DND-41 (cell line): ENCODE results near the gene SLC23A2.

ENCODE experiments used
- ATAC-seq: fragments of 200-7000 bp; cut with Tn5 transposase; 3 replicates; pipeline ENCODE4 v1.9.1; 2021; ENCODE audit warnings: low read depth; ENCODE audit not compliant: insufficient read depth
- DNase-seq: peaks from one replicate; pipeline ENCODE4 v3.0.0-alpha.2; 2020
- H2AFZ ChIP-seq: 2 replicates; pipeline ENCODE4 v1.6.0; 2012; ENCODE audit warnings: low read depth, low read length
- H3K27ac ChIP-seq: 2 replicates; pipeline ENCODE4 v1.5.1; 2012; ENCODE audit warnings: low read length, inconsistent platforms
- H3K27me3 ChIP-seq: fragments of 200-600 bp; sonication (generic); 2 replicates; pipeline ENCODE4 v1.6.0; 2012; ENCODE audit warnings: low read length, mild to moderate bottlenecking, inconsistent platforms; ENCODE audit not compliant: insufficient read depth, poor library complexity
- H3K36me3 ChIP-seq: 2 replicates; pipeline ENCODE4 v1.5.1; 2012; ENCODE audit warnings: low read length, inconsistent platforms; ENCODE audit not compliant: insufficient read depth
- H3K4me1 ChIP-seq: 2 replicates; pipeline ENCODE4 v1.5.1; 2012; ENCODE audit warnings: mild to moderate bottlenecking, low read length; ENCODE audit not compliant: insufficient read depth
- H3K4me2 ChIP-seq: 2 replicates; pipeline ENCODE4 v1.6.0; 2012; ENCODE audit warnings: mild to moderate bottlenecking, moderate library complexity, low read length, inconsistent platforms; ENCODE audit not compliant: insufficient read depth
- H3K4me3 ChIP-seq, 2 experiments: fragments of 200-600 bp in 1 of 2; shearing (Covaris generic) in 1 of 2; 2 replicates each; pipeline ENCODE4 v1.5.1; 2012 to 2016; ENCODE audit warnings: inconsistent platforms in 2 of 2, low read length in 2 of 2, mild to moderate bottlenecking in 2 of 2, low read depth in 1 of 2, moderate library complexity in 1 of 2
- H3K79me2 ChIP-seq: 2 replicates; pipeline ENCODE4 v1.6.0; 2012; ENCODE audit warnings: low read length, inconsistent platforms; ENCODE audit not compliant: insufficient read depth
- H3K9ac ChIP-seq: 2 replicates; pipeline ENCODE4 v1.6.0; 2012; ENCODE audit warnings: low read depth, mild to moderate bottlenecking, inconsistent platforms, low read length, moderate library complexity
- H3K9me3 ChIP-seq: 2 replicates; pipeline ENCODE4 v1.5.1; 2012; ENCODE audit warnings: low read length, moderate library complexity, mild to moderate bottlenecking, inconsistent platforms; ENCODE audit not compliant: insufficient read depth, severe bottlenecking
- H4K20me1 ChIP-seq: 2 replicates; pipeline ENCODE4 v1.6.0; 2012; ENCODE audit warnings: low read length; ENCODE audit not compliant: insufficient read depth
- CTCF ChIP-seq: IDR thresholded peaks from 2 replicates; pipeline ENCODE4 v1.5.1; 2012; ENCODE audit warnings: borderline replicate concordance, low read length, moderate library complexity, mild to moderate bottlenecking; ENCODE audit not compliant: poor library complexity, severe bottlenecking; ENCODE audit errors: extremely low read depth
- EZH2 ChIP-seq: IDR thresholded peaks from 3 replicates; pipeline ENCODE4 v1.6.1; 2012; ENCODE audit warnings: borderline replicate concordance, low read depth, mild to moderate bottlenecking, moderate library complexity, low read length, inconsistent platforms; ENCODE audit not compliant: severe bottlenecking

The SLC23A2 gene

DNA sequence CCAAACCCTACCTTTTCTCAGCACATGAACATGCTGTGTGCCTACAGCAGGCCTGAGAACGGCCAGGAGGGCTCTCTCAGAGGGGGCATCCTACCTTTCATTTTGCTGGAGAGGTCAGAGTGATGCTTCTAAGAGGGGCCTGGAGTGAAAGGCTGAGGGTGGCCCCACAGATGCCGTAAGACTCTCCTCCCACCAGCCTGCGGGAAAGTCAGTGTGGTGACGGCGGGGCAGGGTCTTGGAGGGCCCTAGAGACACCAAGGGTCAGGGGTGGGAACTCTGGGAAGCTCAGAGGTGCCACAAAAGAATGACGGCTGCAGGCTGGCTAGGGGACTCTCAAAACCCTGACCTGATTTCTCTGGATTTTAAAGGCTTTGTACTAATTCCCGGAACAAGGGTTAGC lies 107.6 kb downstream of the SLC23A2 start:
- no peak for ATAC-seq
- TF ChIP-seq EZH2: no peak
- TF ChIP-seq CTCF: no peak
- H3K4me2 ChIP-seq: no peak overlapping the region
- H3K4me1 ChIP-seq: no peaks in the 10 kb centered on the region
- H2AFZ ChIP-seq: no peak overlapping the region
- H3K9me3 ChIP-seq: no peaks in the 10 kb centered on the region
- peaks cover 67% of the 10 kb centered on the region for H3K36me3 ChIP-seq
- H4K20me1 ChIP-seq: peaks cover 34% of the 10 kb centered on the region
- H3K79me2 ChIP-seq: no peaks in the 10 kb centered on the region
- H3K27ac ChIP-seq: no peak overlapping the region
- H3K4me3 ChIP-seq: no peak overlapping the region
- H3K27me3 ChIP-seq: no peaks in the 10 kb centered on the region
- DNase-seq: no peak
- no peak overlapping the region for H3K9ac ChIP-seq

DNA sequence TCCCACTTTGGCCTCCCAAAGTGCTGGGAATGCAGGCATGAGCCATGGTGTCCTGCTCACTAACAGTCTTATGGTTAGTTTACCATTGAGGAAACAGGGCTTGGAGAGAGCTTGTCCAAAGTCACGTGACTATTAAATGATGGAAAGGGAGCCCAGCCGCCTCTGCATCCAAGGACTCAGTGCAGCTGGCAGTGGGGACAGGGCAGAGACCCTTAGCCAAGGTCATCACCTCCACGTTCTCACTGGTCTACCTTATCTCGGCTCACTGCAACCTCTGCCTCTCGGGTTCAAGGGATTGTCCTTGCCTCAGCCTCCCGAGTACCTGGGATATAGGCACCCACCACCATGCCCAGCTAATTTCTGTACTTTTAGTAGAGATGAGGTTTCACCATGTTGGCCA lies 109.3 kb downstream of the SLC23A2 start:
- no peaks in the 10 kb centered on the region for H3K27me3 ChIP-seq
- DNase-seq: no peak
- no peak for ATAC-seq
- H3K9me3 ChIP-seq: no peaks in the 10 kb centered on the region
- no peak for TF ChIP-seq CTCF
- no peak for TF ChIP-seq EZH2
- H3K4me3 ChIP-seq: no peak overlapping the region
- peaks cover 30% of the 10 kb centered on the region for H4K20me1 ChIP-seq
- no peak overlapping the region for H3K9ac ChIP-seq
- peaks cover 64% of the 10 kb centered on the region for H3K36me3 ChIP-seq
- H3K4me2 ChIP-seq: no peak overlapping the region
- no peaks in the 10 kb centered on the region; the same call in 1 of the 2 replicates for H3K79me2 ChIP-seq
- no peak overlapping the region for H3K27ac ChIP-seq
- no peak overlapping the region for H2AFZ ChIP-seq
- no peaks in the 10 kb centered on the region for H3K4me1 ChIP-seq

- H3K36me3 ChIP-seq: peaks cover 64% of the 10 kb centered on the region
- peaks cover 24% of the 10 kb centered on the region for H4K20me1 ChIP-seq
- no peak overlapping the region for H3K4me2 ChIP-seq
- no peak overlapping the region for H3K27ac ChIP-seq
- H3K9me3 ChIP-seq: no peaks in the 10 kb centered on the region
- H3K79me2 ChIP-seq: no peaks in the 10 kb centered on the region; the same call in 1 of the 2 replicates
- H3K27me3 ChIP-seq: no peaks in the 10 kb centered on the region
- H3K9ac ChIP-seq: no peak overlapping the region
- no peak for TF ChIP-seq EZH2
- no peak for TF ChIP-seq CTCF
- H3K4me3 ChIP-seq: no peak overlapping the region
- H3K4me1 ChIP-seq: no peaks in the 10 kb centered on the region
- no peak overlapping the region for H2AFZ ChIP-seq
- DNase-seq (no peak), ATAC-seq (no peak)
Measured at GRCh38 chr20:4891190-4891763, 110.0 kb downstream of the SLC23A2 start.
